CD14-positive monocyte (primary cell): Measurements from ENCODE around the gene SLCO3A1. TPM values are rescaled to one million over a fixed set of nuclear protein-coding genes. Genes with fewer than 3 reads are reported as not detected.

ENCODE experiments used
- DNase-seq, 3 donors: peaks; one replicate each; pipeline ENCODE4 v3.0.0-alpha.2; 2011 to 2022
- H2AFZ ChIP-seq: 2 replicates; pipeline ENCODE4 v1.6.0; 2012; ENCODE audit warnings: mild to moderate bottlenecking, low read depth, low read length, inconsistent platforms; ENCODE audit not compliant: insufficient read depth, poor library complexity, severe bottlenecking
- H3K27ac ChIP-seq, 2 donors: 1 replicate in 1 of 2; 2 replicates in 1 of 2; pipeline ENCODE4 v1.5.1; 2012 to 2013; ENCODE audit warnings: low read length in 2 of 2, control low read depth in 1 of 2, inconsistent platforms in 1 of 2, low read depth in 1 of 2, mild to moderate bottlenecking in 1 of 2
- H3K27me3 ChIP-seq, 2 donors: one replicate each; pipeline versions ENCODE4 v1.6.0 to v1.6.1; 2011 to 2013; ENCODE audit warnings: low read length in 2 of 2; ENCODE audit not compliant: control insufficient read depth in 2 of 2, insufficient read depth in 2 of 2
- H3K36me3 ChIP-seq, 2 donors: replicated peaks in 1 of 2; 1 replicate in 1 of 2; 2 replicates in 1 of 2; pipeline versions ENCODE4 v1.5.1 to v1.6.1; 2012 to 2013; ENCODE audit warnings: low read length in 2 of 2, control low read depth in 1 of 2, inconsistent platforms in 1 of 2, mild to moderate bottlenecking in 1 of 2; ENCODE audit not compliant: insufficient read depth in 2 of 2, control insufficient read depth in 1 of 2
- H3K4me1 ChIP-seq, 2 donors: 1 replicate in 1 of 2; 2 replicates in 1 of 2; pipeline versions ENCODE4 v1.5.1 to v1.6.1; 2012 to 2013; ENCODE audit warnings: low read length in 2 of 2, control low read depth in 1 of 2, inconsistent platforms in 1 of 2, mild to moderate bottlenecking in 1 of 2, moderate library complexity in 1 of 2; ENCODE audit not compliant: insufficient read depth in 2 of 2, control insufficient read depth in 1 of 2
- H3K4me2 ChIP-seq: replicated peaks from 2 replicates; pipeline ENCODE3; 2012; ENCODE audit warnings: low read length, moderate library complexity, mild to moderate bottlenecking; ENCODE audit not compliant: poor library complexity, severe bottlenecking; ENCODE audit errors: extremely low read depth
- H3K4me3 ChIP-seq, 3 experiments: fragments of 200-600 bp in 1 of 3; sonication (generic) in 1 of 3; replicated peaks in 1 of 3; 1 replicate in 2 of 3; 2 replicates in 1 of 3; pipeline ENCODE4 v1.5.1; 2011 to 2013; ENCODE audit warnings: low read length in 3 of 3, mild to moderate bottlenecking in 3 of 3, control low read depth in 2 of 3, low read depth in 2 of 3, inconsistent platforms in 1 of 3, moderate library complexity in 1 of 3
- H3K79me2 ChIP-seq: 2 replicates; pipeline ENCODE4 v1.6.0; 2012; ENCODE audit warnings: mild to moderate bottlenecking, control low read depth, inconsistent platforms, low read length, moderate library complexity; ENCODE audit not compliant: insufficient read depth
- H3K9ac ChIP-seq: 2 replicates; pipeline ENCODE4 v1.6.0; 2017; ENCODE audit warnings: low read length, mild to moderate bottlenecking; ENCODE audit not compliant: insufficient read depth, poor library complexity, severe bottlenecking
- H3K9me3 ChIP-seq, 2 donors: replicated peaks in 1 of 2; 1 replicate in 1 of 2; 2 replicates in 1 of 2; pipeline versions ENCODE4 v1.5.1 to v1.6.1; 2012 to 2013; ENCODE audit warnings: low read length in 2 of 2, control low read depth in 1 of 2; ENCODE audit not compliant: control insufficient read depth in 1 of 2, insufficient read depth in 1 of 2
- H4K20me1 ChIP-seq: 2 replicates; pipeline ENCODE4 v1.6.0; 2012; ENCODE audit warnings: mild to moderate bottlenecking, low read length, control low read depth, moderate library complexity; ENCODE audit not compliant: insufficient read depth
- H3K27ac Mint-ChIP-seq, 7 donors: one replicate each; pipeline ENCODE4 v1.8.0; 2020; ENCODE audit warnings: mild to moderate bottlenecking in 7 of 7, mixed read lengths in 7 of 7, moderate library complexity in 6 of 7, inconsistent platforms in 2 of 7
- H3K27me3 Mint-ChIP-seq, 3 donors: one replicate each; pipeline ENCODE4 v1.8.0; 2021 to 2022; ENCODE audit warnings: low read depth in 3 of 3, mild to moderate bottlenecking in 3 of 3, mixed read lengths in 3 of 3, moderate library complexity in 3 of 3, inconsistent platforms in 1 of 3
- H3K36me3 Mint-ChIP-seq, 2 donors: one replicate each; pipeline ENCODE4 v1.8.0; 2020; ENCODE audit warnings: mixed read lengths in 2 of 2, inconsistent platforms in 1 of 2, mild to moderate bottlenecking in 1 of 2
- H3K4me1 Mint-ChIP-seq: one replicate; pipeline ENCODE4 v1.8.0; 2020; ENCODE audit warnings: mild to moderate bottlenecking, mixed read lengths
- H3K4me3 Mint-ChIP-seq, 2 donors: one replicate each; pipeline ENCODE4 v1.8.0; 2020; ENCODE audit warnings: mild to moderate bottlenecking in 2 of 2, mixed read lengths in 2 of 2, moderate library complexity in 1 of 2
- H3K9me3 Mint-ChIP-seq, 7 donors: one replicate each; pipeline ENCODE4 v1.8.0; 2020 to 2022; ENCODE audit warnings: mixed read lengths in 7 of 7, mild to moderate bottlenecking in 6 of 7, moderate library complexity in 6 of 7, inconsistent platforms in 2 of 7
- CTCF ChIP-seq: fragments of 200-600 bp; IDR thresholded peaks from one replicate; pipeline ENCODE4 v1.8.0; 2022; ENCODE audit warnings: antibody characterized with exemption, mild to moderate bottlenecking
- WGBS: methylation state at CpG from one replicate; pipeline ENCODE4 v1.1.5; 2013; ENCODE audit warnings: missing lambda C conversion rate; ENCODE audit not compliant: insufficient coverage; 5-methylcytosine and 5-hydroxymethylcytosine counted together
- intact Hi-C, 2 donors: fragments of 100-400 bp; cut with micrococcal nuclease; formaldehyde crosslinking; loops; one replicate each; pipeline versions ENCODE4 v1.15.0 to v1.15.1; 2023
- polyA plus RNA-seq, 3 donors: library from polyadenylated mRNA; depleted of rRNA in 1 of 3; unstranded in 2 of 3; stranded (reverse) in 1 of 3; fragments of 300-500 nt in 2 of 3; fragments of >200 nt in 1 of 3; fragmentation: Illumina TruSeq in 2 of 3; gene quantifications; 1 replicate in 2 of 3; 2 replicates in 1 of 3; pipeline ENCODE4 v1.2.3, GENCODE V29; 2012 to 2021

The SLCO3A1 gene
- polyA plus RNA-seq, 3 donors, result 53.7 to 76.2 (median 62.8) TPM

GRCh38 chr15:91929509-91929908, 76.0 kb downstream of the SLCO3A1 start:
- Histone ChIP-seq H3K4me3 (no peak overlapping the region), H2AFZ (no peak overlapping the region), H3K27me3 (no peaks in the 10 kb centered on the region), H3K27ac (peak overlapping the region in 1 of 2 donors; percentile 12), H3K79me2 (peaks cover 100% of the 10 kb centered on the region), H4K20me1 (peaks cover 85% of the 10 kb centered on the region), H3K36me3 (peaks cover 0 to 6% of the 10 kb centered on the region in 2 donors), H3K4me2 (no peak overlapping the region), H3K4me1 (peaks cover 13 to 20% of the 10 kb centered on the region in 2 donors), H3K9ac (no peak overlapping the region), H3K9me3 (no peaks in the 10 kb centered on the region)
- peak overlapping the region in 4 of 7 donors; percentile 51 to 66 (median 56) for H3K27ac Mint-ChIP-seq
- no peak overlapping the region for H3K4me3 Mint-ChIP-seq
- peaks cover 4 to 24% of the 10 kb centered on the region in 2 donors for H3K36me3 Mint-ChIP-seq
- peaks cover 32% of the 10 kb centered on the region for H3K4me1 Mint-ChIP-seq
- DNase-seq, result no peak
- H3K9me3 Mint-ChIP-seq, result peaks cover 0 to 3% (median 0%) of the 10 kb centered on the region in 7 donors
- H3K27me3 Mint-ChIP-seq, result no peaks in the 10 kb centered on the region
- intact Hi-C loops, result no loop called here
- WGBS, result no CpG with 5 or more reads among the region's 2 CpGs
- no peak for TF ChIP-seq CTCF

DNA sequence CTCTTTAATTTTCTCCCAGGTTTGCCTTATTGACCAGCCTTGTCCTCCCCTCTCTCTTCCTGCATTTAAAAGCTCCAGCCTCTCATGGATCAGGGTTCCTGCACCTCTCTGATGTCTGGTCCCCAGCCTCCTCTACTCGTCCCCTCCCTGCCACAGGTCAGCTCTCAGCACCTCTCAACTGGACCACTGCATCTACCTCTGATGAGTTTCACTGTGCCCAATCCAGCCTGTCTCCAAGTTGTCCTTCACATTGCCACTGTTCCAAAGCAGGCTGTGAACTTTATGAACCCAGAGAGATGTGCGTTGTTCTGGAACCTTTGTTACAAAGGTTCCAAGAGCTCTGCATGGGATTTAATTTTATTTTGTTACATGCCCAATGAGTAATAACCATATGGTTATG, 76.6 kb downstream of the SLCO3A1 start:
- no peaks in the 10 kb centered on the region for H3K27me3 Mint-ChIP-seq
- DNase-seq, result no peak
- peaks cover 91% of the 10 kb centered on the region for H4K20me1 ChIP-seq
- peak overlapping the region in 6 of 7 donors; percentile 1 to 85 (median 40) for H3K27ac Mint-ChIP-seq
- H3K36me3 Mint-ChIP-seq, result peaks cover 4 to 19% of the 10 kb centered on the region in 2 donors
- H3K4me1 Mint-ChIP-seq, result peaks cover 30% of the 10 kb centered on the region
- no peak overlapping the region for H3K9ac ChIP-seq
- H3K4me1 ChIP-seq, result peaks cover 13 to 20% of the 10 kb centered on the region in 2 donors
- no peak overlapping the region for H2AFZ ChIP-seq
- no peak for TF ChIP-seq CTCF
- H3K27me3 ChIP-seq, result no peaks in the 10 kb centered on the region
- peaks cover 0 to 3% (median 0%) of the 10 kb centered on the region in 7 donors for H3K9me3 Mint-ChIP-seq
- H3K27ac ChIP-seq, result peak overlapping the region in 1 of 2 donors; percentile 12
- peaks cover 0 to 6% of the 10 kb centered on the region in 2 donors for H3K36me3 ChIP-seq
- no peaks in the 10 kb centered on the region for H3K9me3 ChIP-seq
- WGBS, result 93% methylated on average over 1 of the region's 2 CpGs
- peaks cover 100% of the 10 kb centered on the region for H3K79me2 ChIP-seq
- intact Hi-C loops, result no loop called here
- no peak overlapping the region for H3K4me2 ChIP-seq
- no peak overlapping the region for H3K4me3 Mint-ChIP-seq
- no peak overlapping the region for H3K4me3 ChIP-seq
